H9 (cell line): ENCODE data around the gene TMEM9. TPM values are rescaled to one million over a fixed set of nuclear protein-coding genes. Genes with fewer than 3 reads are reported as not detected.
A peak's percentile ranks its signal among the peaks of the same experiment; 100 is the strongest.

Source experiments
- DNase-seq: peaks from one replicate; pipeline ENCODE4 v3.0.0-alpha.2; 2017
- H2AFZ ChIP-seq: one replicate; pipeline ENCODE4 v1.6.1; 2013; ENCODE audit warnings: mild to moderate bottlenecking, low read length, control low read depth, moderate library complexity
- H2AK5ac ChIP-seq: 2 replicates; pipeline ENCODE4 v1.6.1; 2013; ENCODE audit warnings: low read length, control low read depth, mixed read lengths; ENCODE audit not compliant: insufficient read length
- H2BK120ac ChIP-seq: one replicate; pipeline ENCODE4 v1.6.1; 2013; ENCODE audit warnings: low read depth, mild to moderate bottlenecking, low read length, control low read depth, inconsistent platforms; ENCODE audit not compliant: poor library complexity, severe bottlenecking
- H2BK12ac ChIP-seq: 2 replicates; pipeline ENCODE4 v1.6.1; 2013; ENCODE audit warnings: low read length, control low read depth, mixed read lengths, low read depth; ENCODE audit not compliant: insufficient read length
- H2BK15ac ChIP-seq: 2 replicates; pipeline ENCODE4 v1.6.1; 2013; ENCODE audit warnings: low read depth, low read length, control low read depth
- H2BK20ac ChIP-seq: one replicate; pipeline ENCODE4 v1.6.1; 2013; ENCODE audit warnings: low read depth, mild to moderate bottlenecking, low read length, control low read depth, inconsistent platforms; ENCODE audit not compliant: poor library complexity, severe bottlenecking
- H2BK5ac ChIP-seq: 2 replicates; pipeline ENCODE4 v1.6.1; 2013; ENCODE audit warnings: low read length, control low read depth, mixed read lengths; ENCODE audit not compliant: insufficient read length
- H3K14ac ChIP-seq: 2 replicates; pipeline ENCODE4 v1.6.1; 2013; ENCODE audit warnings: low read length, control low read depth; ENCODE audit not compliant: insufficient read depth
- H3K18ac ChIP-seq: 2 replicates; pipeline ENCODE4 v1.6.1; 2013; ENCODE audit warnings: low read depth, mild to moderate bottlenecking, mixed read lengths, low read length, control low read depth; ENCODE audit not compliant: insufficient read length
- H3K23ac ChIP-seq: 2 replicates; pipeline ENCODE4 v1.6.1; 2013; ENCODE audit warnings: low read length, control low read depth, mixed read lengths, low read depth; ENCODE audit not compliant: insufficient read length
- H3K23me2 ChIP-seq: 2 replicates; pipeline ENCODE4 v1.6.1; 2013; ENCODE audit warnings: low read depth, mild to moderate bottlenecking, mixed read lengths, low read length, control low read depth; ENCODE audit not compliant: insufficient read length, poor library complexity, severe bottlenecking
- H3K27ac ChIP-seq: 2 replicates; pipeline ENCODE4 v1.5.1; 2013; ENCODE audit warnings: low read length, control low read depth, mixed read lengths, low read depth; ENCODE audit not compliant: insufficient read length
- H3K27me3 ChIP-seq: 2 replicates; pipeline ENCODE4 v1.6.1; 2013; ENCODE audit warnings: low read length, control low read depth, inconsistent platforms; ENCODE audit not compliant: insufficient read depth
- H3K4ac ChIP-seq: 2 replicates; pipeline ENCODE4 v1.6.1; 2013; ENCODE audit warnings: low read depth, mild to moderate bottlenecking, control low read depth, inconsistent platforms, low read length, moderate library complexity
- H3K4me1 ChIP-seq: 2 replicates; pipeline ENCODE4 v1.6.1; 2013; ENCODE audit warnings: low read length, control low read depth, inconsistent platforms; ENCODE audit not compliant: insufficient read depth
- H3K4me2 ChIP-seq: 2 replicates; pipeline ENCODE4 v1.6.1; 2013; ENCODE audit warnings: low read length, control low read depth, mixed read lengths; ENCODE audit not compliant: insufficient read length, insufficient read depth
- H3K56ac ChIP-seq: 2 replicates; pipeline ENCODE4 v1.6.1; 2013; ENCODE audit warnings: low read depth, mild to moderate bottlenecking, mixed read lengths, low read length, control low read depth; ENCODE audit not compliant: insufficient read length
- H3K79me1 ChIP-seq: 2 replicates; pipeline ENCODE4 v1.6.1; 2013; ENCODE audit warnings: low read depth, mild to moderate bottlenecking, moderate library complexity, low read length, control low read depth, inconsistent platforms; ENCODE audit not compliant: insufficient read depth, poor library complexity, severe bottlenecking
- H3K79me2 ChIP-seq: 2 replicates; pipeline ENCODE4 v1.6.1; 2013; ENCODE audit warnings: low read length, control low read depth, inconsistent platforms; ENCODE audit not compliant: insufficient read depth
- H3K9ac ChIP-seq: 2 replicates; pipeline ENCODE4 v1.6.1; 2013; ENCODE audit warnings: low read length, control low read depth, mixed read lengths; ENCODE audit not compliant: insufficient read length; ENCODE audit errors: extremely low read depth
- H3K9me3 ChIP-seq: one replicate; pipeline ENCODE4 v1.6.1; 2013; ENCODE audit warnings: low read depth, low read length, inconsistent platforms; ENCODE audit not compliant: control insufficient read depth
- H3T11ph ChIP-seq: one replicate; pipeline ENCODE4 v1.6.1; 2013; ENCODE audit warnings: mild to moderate bottlenecking, low read length, control low read depth, inconsistent platforms
- H4K20me1 ChIP-seq: one replicate; pipeline ENCODE4 v1.6.1; 2013; ENCODE audit not compliant: control insufficient read depth, insufficient read length, insufficient read depth
- H4K5ac ChIP-seq: 2 replicates; pipeline ENCODE4 v1.6.1; 2013; ENCODE audit warnings: low read depth, mild to moderate bottlenecking, mixed read lengths, low read length, control low read depth; ENCODE audit not compliant: insufficient read length
- H4K8ac ChIP-seq: replicated peaks from 2 replicates; pipeline ENCODE4 v1.6.1; 2013; ENCODE audit warnings: low read length, control low read depth, mixed read lengths, low read depth; ENCODE audit not compliant: insufficient read length
- H4K91ac ChIP-seq: 2 replicates; pipeline ENCODE4 v1.6.1; 2013; ENCODE audit warnings: low read depth, mild to moderate bottlenecking, moderate library complexity, mixed read lengths, low read length, control low read depth; ENCODE audit not compliant: insufficient read length
- H3K27ac Mint-ChIP-seq, 3 experiments: 2 replicates in 2 of 3; 3 replicates in 1 of 3; pipeline ENCODE4 v1.8.0; 2020 to 2021; ENCODE audit warnings: mixed read lengths in 3 of 3, mild to moderate bottlenecking in 1 of 3, moderate library complexity in 1 of 3
- H3K27me3 Mint-ChIP-seq: 2 replicates; pipeline ENCODE4 v1.8.0; 2021; ENCODE audit warnings: low read depth, mild to moderate bottlenecking, moderate library complexity, mixed read lengths
- H3K36me3 Mint-ChIP-seq, 3 experiments: 2 replicates in 2 of 3; 3 replicates in 1 of 3; pipeline ENCODE4 v1.8.0; 2020 to 2021; ENCODE audit warnings: low read depth in 3 of 3, mixed read lengths in 3 of 3; ENCODE audit not compliant: insufficient read depth in 1 of 3
- H3K4me1 Mint-ChIP-seq, 2 experiments: 2 replicates each; pipeline ENCODE4 v1.8.0; 2020; ENCODE audit warnings: mixed read lengths in 2 of 2
- H3K4me3 Mint-ChIP-seq, 2 experiments: 2 replicates in 1 of 2; 3 replicates in 1 of 2; pipeline ENCODE4 v1.8.0; 2020 to 2021; ENCODE audit warnings: mild to moderate bottlenecking in 2 of 2, mixed read lengths in 2 of 2, moderate library complexity in 1 of 2
- H3K9me3 Mint-ChIP-seq, 2 experiments: 2 replicates in 1 of 2; 3 replicates in 1 of 2; pipeline ENCODE4 v1.8.0; 2020; ENCODE audit warnings: mild to moderate bottlenecking in 2 of 2, mixed read lengths in 2 of 2, moderate library complexity in 1 of 2
- CTCF ChIP-seq: fragments of 200-600 bp; sonication (generic); conservative IDR thresholded peaks from 3 replicates; pipeline ENCODE4 v1.8.0; 2021; ENCODE audit warnings: antibody characterized with exemption, mild to moderate bottlenecking
- WGBS: extraction: QIAGEN DNeasy Blood & Tissue Kit; methylation state at CpG from one replicate; pipeline ENCODE4 v1.1.7; 2013; ENCODE audit warnings: missing lambda C conversion rate, low lambda C conversion rate, mixed read lengths; ENCODE audit not compliant: insufficient read length; ENCODE audit errors: extremely low coverage; 5-methylcytosine and 5-hydroxymethylcytosine counted together
- total RNA-seq: library from RNA; stranded (reverse); gene quantifications from 2 replicates; pipeline ENCODE4 v1.2.1, GENCODE V29; 2021

TMEM9 gene
- total RNA-seq, 1 experiment from 2014 or later, result 93.4 TPM

GRCh38 chr1:201184307-201185122, 30.2 kb upstream of the TMEM9 start:
- Histone ChIP-seq H2BK20ac (no peak overlapping the region), H3K4ac (no peak overlapping the region), H3K9ac (no peak overlapping the region), H3K18ac (no peak overlapping the region), H3K14ac (no peak overlapping the region), H3K79me2 (no peaks in the 10 kb centered on the region), H3K27ac (no peak overlapping the region), H4K5ac (no peak overlapping the region), H2BK12ac (no peak overlapping the region), H3K4me1 (no peaks in the 10 kb centered on the region), H3K56ac (no peak overlapping the region), H2BK120ac (no peak overlapping the region), H2AFZ (no peak overlapping the region), H4K91ac (no peak overlapping the region), H4K20me1 (no peaks in the 10 kb centered on the region), H3K23me2 (no peaks in the 10 kb centered on the region), H3K9me3 (no peaks in the 10 kb centered on the region), H2BK15ac (no peak overlapping the region), H3K4me2 (no peak overlapping the region), H2BK5ac (no peak overlapping the region), H3T11ph (no peak overlapping the region), H3K27me3 (no peaks in the 10 kb centered on the region), H3K23ac (no peak overlapping the region), H3K79me1 (no peaks in the 10 kb centered on the region), H2AK5ac (no peak overlapping the region), H4K8ac (no peak overlapping the region)
- Mint-ChIP-seq H3K9me3 (0 out of 5 replicates have a peak, but pooled peaks cover 0 to 3% of the 10 kb centered on the region in 2 experiments), H3K27ac (peak overlapping the region in 2 of 3 experiments; percentile 22 to 23; a peak in 3 of 7 replicates), H3K36me3 (no peaks in the 10 kb centered on the region), H3K27me3 (peaks cover 37% of the 10 kb centered on the region), H3K4me1 (peaks cover 11 to 12% of the 10 kb centered on the region in 2 experiments), H3K4me3 (no peak overlapping the region)
- WGBS, result no CpG with 5 or more reads among the region's 9 CpGs
- TF ChIP-seq CTCF, result peak; percentile 54
- DNase-seq, result peak; percentile 53
